A549 treated with AZD2906 at 1 μM for 4 hours (cell line): ENCODE results near the gene TRIM27. TPM values are rescaled to one million over a fixed set of nuclear protein-coding genes. Genes with fewer than 3 reads are reported as not detected.

ENCODE experiments used
- total RNA-seq: library from RNA; stranded (reverse); fragments of 200-300 nt; extraction: Qiagen RNA extraction; gene quantifications from 5 replicates; pipeline ENCODE4 v1.2.3, GENCODE V29; 2022

Gene TRIM27, protein sequence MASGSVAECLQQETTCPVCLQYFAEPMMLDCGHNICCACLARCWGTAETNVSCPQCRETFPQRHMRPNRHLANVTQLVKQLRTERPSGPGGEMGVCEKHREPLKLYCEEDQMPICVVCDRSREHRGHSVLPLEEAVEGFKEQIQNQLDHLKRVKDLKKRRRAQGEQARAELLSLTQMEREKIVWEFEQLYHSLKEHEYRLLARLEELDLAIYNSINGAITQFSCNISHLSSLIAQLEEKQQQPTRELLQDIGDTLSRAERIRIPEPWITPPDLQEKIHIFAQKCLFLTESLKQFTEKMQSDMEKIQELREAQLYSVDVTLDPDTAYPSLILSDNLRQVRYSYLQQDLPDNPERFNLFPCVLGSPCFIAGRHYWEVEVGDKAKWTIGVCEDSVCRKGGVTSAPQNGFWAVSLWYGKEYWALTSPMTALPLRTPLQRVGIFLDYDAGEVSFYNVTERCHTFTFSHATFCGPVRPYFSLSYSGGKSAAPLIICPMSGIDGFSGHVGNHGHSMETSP
- 36.5 to 46.9 TPM (median 43.4 TPM) in 5 replicates for total RNA-seq

DNA sequence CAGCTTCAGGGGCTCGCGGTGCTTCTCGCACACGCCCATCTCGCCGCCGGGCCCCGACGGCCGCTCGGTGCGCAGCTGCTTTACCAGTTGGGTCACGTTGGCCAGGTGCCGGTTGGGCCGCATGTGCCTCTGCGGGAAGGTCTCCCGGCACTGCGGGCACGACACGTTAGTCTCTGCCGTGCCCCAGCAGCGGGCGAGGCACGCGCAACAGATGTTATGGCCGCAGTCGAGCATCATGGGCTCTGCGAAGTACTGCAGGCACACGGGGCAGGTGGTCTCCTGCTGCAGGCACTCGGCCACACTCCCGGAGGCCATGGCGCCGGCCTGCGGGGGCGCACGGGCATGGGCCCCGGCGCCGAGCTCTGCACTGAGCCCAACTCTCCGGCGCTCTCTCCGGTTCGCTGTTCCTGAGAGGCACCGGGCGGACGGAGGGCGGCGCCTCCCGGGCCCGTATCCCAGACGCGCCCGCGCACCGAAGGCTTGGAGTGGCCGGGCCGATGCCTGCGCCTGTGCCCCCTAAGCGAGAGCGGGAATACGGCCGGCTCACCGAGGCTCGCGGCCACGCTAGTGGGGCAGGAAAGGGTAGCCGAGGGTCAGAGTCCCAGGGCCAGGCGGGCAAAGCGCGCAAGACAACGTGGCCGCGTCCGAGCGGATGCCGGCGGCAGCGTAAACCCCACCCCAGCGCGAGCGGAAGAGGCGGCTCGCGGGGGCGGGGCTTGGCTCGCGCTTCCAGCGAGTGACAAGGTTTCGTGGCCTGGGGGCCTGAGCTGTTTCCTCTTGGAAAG lies at the start of gene TRIM27:
Gene TRIM27, minus strand, starts transcription at position 668 of the 785 bp plus-strand sequence. Its CDS starts 353 bp downstream, at position 315.

Other genes starting within 250 kb of the TRIM27 start
- 0.08 to 0.24 TPM (median 0.12 TPM) in 5 replicates for gene ZNF311, start 81.3 kb upstream of the TRIM27 start, total RNA-seq
- not detected in 5 replicates for gene OR2W1, start 121.2 kb upstream of the TRIM27 start, total RNA-seq
- gene OR2B3, start 163.3 kb upstream of the TRIM27 start, total RNA-seq, result not detected in 5 replicates
- not detected in 5 replicates for gene OR2J1, start 175.5 kb upstream of the TRIM27 start, total RNA-seq
- not detected in 5 replicates for gene OR2J3, start 184.1 kb upstream of the TRIM27 start, total RNA-seq
- not detected in 5 replicates for gene OR2J2, start 246.9 kb upstream of the TRIM27 start, total RNA-seq